Measurements from ENCODE around the gene TCTN2. TPM values are rescaled to one million over a fixed set of nuclear protein-coding genes. Genes with fewer than 3 reads are reported as not detected.
A peak's percentile ranks its signal among the peaks of the same experiment; 100 is the strongest.

The TCTN2 gene
- total and polyA plus RNA-seq, 10 of the 15 experiments (the other 5 are each of a cell fraction or from before 2014, with no cell fraction given): 0.55 to 5.5 (median 3.3) TPM

DNA sequence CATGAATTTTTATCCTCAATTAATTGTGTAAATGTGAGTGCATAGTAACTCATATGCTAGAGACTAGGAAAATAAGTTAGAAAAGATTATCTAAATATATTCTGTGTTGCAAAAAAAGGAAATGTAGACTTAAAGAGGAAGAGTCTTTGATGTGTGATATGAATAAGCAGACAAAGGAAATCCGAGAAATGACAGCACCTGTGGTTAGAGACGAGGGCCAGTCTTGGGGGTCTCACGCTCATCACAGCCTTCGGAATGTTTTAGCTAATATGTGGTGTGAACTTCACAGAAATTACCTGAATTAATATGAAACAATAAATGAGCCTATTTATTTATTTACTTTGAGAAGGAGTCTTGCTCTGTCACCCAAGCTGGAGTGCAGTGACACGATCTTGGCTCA is 52.9 kb downstream of the TCTN2 start (continued):
- TF ChIP-seq ZBTB40 (IDR thresholded peaks at IDR 0.05; ENCODE audit: borderline replicate concordance) (no peak), IKZF2 (IDR thresholded peaks at IDR 0.05) (no peak), YBX1 (IDR thresholded peaks at IDR 0.05) (no peak)

DNA sequence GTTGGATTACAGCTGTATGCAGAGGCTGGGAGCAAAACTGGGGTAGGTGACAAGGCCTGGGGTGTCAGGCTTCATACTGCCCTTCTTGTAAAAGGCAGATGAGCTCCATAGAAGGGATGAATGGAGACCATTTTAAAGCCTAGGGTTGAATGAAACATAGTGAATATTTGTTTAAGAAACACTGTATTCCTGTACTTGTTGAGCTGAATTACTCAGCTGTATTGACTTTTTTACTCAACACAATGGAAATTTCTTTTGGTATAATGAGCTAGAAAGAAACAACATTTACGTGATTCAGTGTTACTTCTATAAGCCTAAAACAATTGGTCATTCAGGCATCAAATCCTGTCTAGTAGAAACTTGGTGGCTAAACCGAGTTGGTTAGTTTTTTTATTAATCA is 55.3 kb downstream of the TCTN2 start:
- RAD21 ChIA-PET (ENCODE audit: unreplicated experiment): interaction anchor here (1.8 kb wide), 1 partner anchor 13 kb away, joined by 8 read pairs; no protein-coding TSS in a partner anchor
- H3K79me2 ChIP-seq (ENCODE audit: control insufficient read depth, insufficient read depth, low read length): no peaks in the 10 kb centered on the region
- in situ Hi-C loops (cut with MboI): no loop called here
- SMC1A ChIA-PET (ENCODE audit: uncharacterized antibody, unreplicated experiment): interaction anchor here (0.7 to 5.0 kb wide), 3 partner anchors 9 to 13 kb away, joined by 3 to 28 read pairs (median 3); partner anchors contain the start of gene ATP6V0A2
- no peaks in the 10 kb centered on the region for H3K9me3 ChIP-seq (replicated peaks; ENCODE audit: control insufficient read depth, insufficient read depth, low read length)
- ATAC-seq (peak; percentile 36; the same call in 2 of the 3 replicates), DNase-seq (ENCODE audit: low read depth, low spot score) (no peak), FAIRE-seq (no peak)
- CTCF ChIA-PET: no interaction called here
- no peak overlapping the region for H3K9ac ChIP-seq (ENCODE audit: control insufficient read depth, insufficient read depth, low read length)
- BruUV-seq (replicated peaks): no TSS peak
- peaks cover 5 to 18% of the 10 kb centered on the region in 2 experiments for H3K36me3 ChIP-seq (ENCODE audit: control insufficient read depth in 2 of 2, insufficient read depth in 2 of 2, low read length in 1 of 2)
- H3K27ac ChIP-seq (ENCODE audit: control insufficient read depth, insufficient read depth): no peak overlapping the region
- no peaks in the 10 kb centered on the region for H4K20me1 ChIP-seq (ENCODE audit: control insufficient read depth, insufficient read depth)
- H3K4me2 ChIP-seq (ENCODE audit: control insufficient read depth, insufficient read depth): no peak overlapping the region
- POLR2A ChIA-PET: interaction anchor here (1.0 to 5.3 kb wide), 2 partner anchors 13 to 18 kb away, joined by 3 to 17 read pairs; partner anchors contain the start of gene ATP6V0A2
- peaks cover 6% of the 10 kb centered on the region; the same call in 1 of the 2 replicates for H3K4me1 ChIP-seq (ENCODE audit: control insufficient read depth, insufficient read depth, low read length)
- intact Hi-C loops (cut with micrococcal nuclease; ENCODE audit: unreplicated experiment): no loop called here
- H3K27me3 ChIP-seq (replicated peaks in 1 of 2; ENCODE audit: control insufficient read depth in 2 of 2, insufficient read depth in 2 of 2, low read length in 1 of 2): no peaks in the 10 kb centered on the region
- 33% methylated on average over 2 of the region's 2 CpGs for WGBS (ENCODE audit: insufficient coverage, insufficient replicate concordance, low lambda C conversion rate, missing lambda C conversion rate)
- no peak overlapping the region for H2AFZ ChIP-seq (ENCODE audit: control insufficient read depth, low read depth, low read length)
- H3K4me3 ChIP-seq: no peak overlapping the region
- TF ChIP-seq EZH2 (IDR thresholded peaks at IDR 0.05; ENCODE audit: borderline replicate concordance, control insufficient read depth, low read depth, low read length) (no peak), MEF2B (IDR thresholded peaks at IDR 0.05; ENCODE audit: partially characterized antibody, poor library complexity, severe bottlenecking) (no peak), SIX5 (IDR thresholded peaks at IDR 0.05; ENCODE audit: low read depth, low read length, severe bottlenecking) (no peak), KDM1A (IDR thresholded peaks at IDR 0.05; ENCODE audit: borderline replicate concordance) (no peak), HDAC6 (IDR thresholded peaks at IDR 0.05; ENCODE audit: unreplicated experiment) (no peak), ZZZ3 (IDR thresholded peaks at IDR 0.05; ENCODE audit: control insufficient read depth, insufficient read length, low read depth) (no peak), ETV6 (conservative IDR thresholded peaks at IDR 0.05 in 1 of 2, IDR thresholded peaks at IDR 0.05 in 1 of 2; ENCODE audit: borderline replicate concordance in 1 of 2, low read depth in 1 of 2) (no peak), ZBTB40 (IDR thresholded peaks at IDR 0.05; ENCODE audit: borderline replicate concordance) (no peak), MYB (IDR thresholded peaks at IDR 0.05; ENCODE audit: borderline replicate concordance, low read depth, low read length) (no peak), SREBF2 (IDR thresholded peaks at IDR 0.05; ENCODE audit: low read length) (no peak)
